GM12891 (cell line): ENCODE results near the gene NEDD4L.

Experiments used
- POLR2A ChIP-seq: IDR thresholded peaks from 2 replicates; pipeline ENCODE4 v1.6.1; 2011; ENCODE audit warnings: low read depth, low read length, control low read depth
- POLR2AphosphoS5 ChIP-seq: IDR thresholded peaks from 2 replicates; pipeline ENCODE4 v1.6.1; 2011; ENCODE audit warnings: low read depth, low read length, control low read depth

GRCh38 chr18:58045242-58046092 is 1.4 kb downstream of the NEDD4L start:
- TF ChIP-seq POLR2A (no peak), POLR2AphosphoS5 (no peak)
